H9 (cell line): ENCODE measurements around the gene PPP1R14B. TPM values are rescaled to one million over a fixed set of nuclear protein-coding genes. Genes with fewer than 3 reads are reported as not detected.

ENCODE experiments used
- DNase-seq: peaks from one replicate; pipeline ENCODE4 v3.0.0-alpha.2; 2017
- H2AFZ ChIP-seq: one replicate; pipeline ENCODE4 v1.6.1; 2013; ENCODE audit warnings: mild to moderate bottlenecking, low read length, control low read depth, moderate library complexity
- H2AK5ac ChIP-seq: 2 replicates; pipeline ENCODE4 v1.6.1; 2013; ENCODE audit warnings: low read length, control low read depth, mixed read lengths; ENCODE audit not compliant: insufficient read length
- H2BK120ac ChIP-seq: one replicate; pipeline ENCODE4 v1.6.1; 2013; ENCODE audit warnings: low read depth, mild to moderate bottlenecking, low read length, control low read depth, inconsistent platforms; ENCODE audit not compliant: poor library complexity, severe bottlenecking
- H2BK12ac ChIP-seq: 2 replicates; pipeline ENCODE4 v1.6.1; 2013; ENCODE audit warnings: low read length, control low read depth, mixed read lengths, low read depth; ENCODE audit not compliant: insufficient read length
- H2BK15ac ChIP-seq: 2 replicates; pipeline ENCODE4 v1.6.1; 2013; ENCODE audit warnings: low read depth, low read length, control low read depth
- H2BK20ac ChIP-seq: one replicate; pipeline ENCODE4 v1.6.1; 2013; ENCODE audit warnings: low read depth, mild to moderate bottlenecking, low read length, control low read depth, inconsistent platforms; ENCODE audit not compliant: poor library complexity, severe bottlenecking
- H2BK5ac ChIP-seq: 2 replicates; pipeline ENCODE4 v1.6.1; 2013; ENCODE audit warnings: low read length, control low read depth, mixed read lengths; ENCODE audit not compliant: insufficient read length
- H3K14ac ChIP-seq: 2 replicates; pipeline ENCODE4 v1.6.1; 2013; ENCODE audit warnings: low read length, control low read depth; ENCODE audit not compliant: insufficient read depth
- H3K18ac ChIP-seq: 2 replicates; pipeline ENCODE4 v1.6.1; 2013; ENCODE audit warnings: low read depth, mild to moderate bottlenecking, mixed read lengths, low read length, control low read depth; ENCODE audit not compliant: insufficient read length
- H3K23ac ChIP-seq: 2 replicates; pipeline ENCODE4 v1.6.1; 2013; ENCODE audit warnings: low read length, control low read depth, mixed read lengths, low read depth; ENCODE audit not compliant: insufficient read length
- H3K23me2 ChIP-seq: 2 replicates; pipeline ENCODE4 v1.6.1; 2013; ENCODE audit warnings: low read depth, mild to moderate bottlenecking, mixed read lengths, low read length, control low read depth; ENCODE audit not compliant: insufficient read length, poor library complexity, severe bottlenecking
- H3K27ac ChIP-seq: 2 replicates; pipeline ENCODE4 v1.5.1; 2013; ENCODE audit warnings: low read length, control low read depth, mixed read lengths, low read depth; ENCODE audit not compliant: insufficient read length
- H3K27me3 ChIP-seq: 2 replicates; pipeline ENCODE4 v1.6.1; 2013; ENCODE audit warnings: low read length, control low read depth, inconsistent platforms; ENCODE audit not compliant: insufficient read depth
- H3K4ac ChIP-seq: 2 replicates; pipeline ENCODE4 v1.6.1; 2013; ENCODE audit warnings: low read depth, mild to moderate bottlenecking, control low read depth, inconsistent platforms, low read length, moderate library complexity
- H3K4me1 ChIP-seq: 2 replicates; pipeline ENCODE4 v1.6.1; 2013; ENCODE audit warnings: low read length, control low read depth, inconsistent platforms; ENCODE audit not compliant: insufficient read depth
- H3K4me2 ChIP-seq: 2 replicates; pipeline ENCODE4 v1.6.1; 2013; ENCODE audit warnings: low read length, control low read depth, mixed read lengths; ENCODE audit not compliant: insufficient read length, insufficient read depth
- H3K56ac ChIP-seq: 2 replicates; pipeline ENCODE4 v1.6.1; 2013; ENCODE audit warnings: low read depth, mild to moderate bottlenecking, mixed read lengths, low read length, control low read depth; ENCODE audit not compliant: insufficient read length
- H3K79me1 ChIP-seq: 2 replicates; pipeline ENCODE4 v1.6.1; 2013; ENCODE audit warnings: low read depth, mild to moderate bottlenecking, moderate library complexity, low read length, control low read depth, inconsistent platforms; ENCODE audit not compliant: insufficient read depth, poor library complexity, severe bottlenecking
- H3K79me2 ChIP-seq: 2 replicates; pipeline ENCODE4 v1.6.1; 2013; ENCODE audit warnings: low read length, control low read depth, inconsistent platforms; ENCODE audit not compliant: insufficient read depth
- H3K9ac ChIP-seq: 2 replicates; pipeline ENCODE4 v1.6.1; 2013; ENCODE audit warnings: low read length, control low read depth, mixed read lengths; ENCODE audit not compliant: insufficient read length; ENCODE audit errors: extremely low read depth
- H3K9me3 ChIP-seq: one replicate; pipeline ENCODE4 v1.6.1; 2013; ENCODE audit warnings: low read depth, low read length, inconsistent platforms; ENCODE audit not compliant: control insufficient read depth
- H3T11ph ChIP-seq: one replicate; pipeline ENCODE4 v1.6.1; 2013; ENCODE audit warnings: mild to moderate bottlenecking, low read length, control low read depth, inconsistent platforms
- H4K20me1 ChIP-seq: one replicate; pipeline ENCODE4 v1.6.1; 2013; ENCODE audit not compliant: control insufficient read depth, insufficient read length, insufficient read depth
- H4K5ac ChIP-seq: 2 replicates; pipeline ENCODE4 v1.6.1; 2013; ENCODE audit warnings: low read depth, mild to moderate bottlenecking, mixed read lengths, low read length, control low read depth; ENCODE audit not compliant: insufficient read length
- H4K8ac ChIP-seq: replicated peaks from 2 replicates; pipeline ENCODE4 v1.6.1; 2013; ENCODE audit warnings: low read length, control low read depth, mixed read lengths, low read depth; ENCODE audit not compliant: insufficient read length
- H4K91ac ChIP-seq: 2 replicates; pipeline ENCODE4 v1.6.1; 2013; ENCODE audit warnings: low read depth, mild to moderate bottlenecking, moderate library complexity, mixed read lengths, low read length, control low read depth; ENCODE audit not compliant: insufficient read length
- H3K27ac Mint-ChIP-seq, 3 experiments: 2 replicates in 2 of 3; 3 replicates in 1 of 3; pipeline ENCODE4 v1.8.0; 2020 to 2021; ENCODE audit warnings: mixed read lengths in 3 of 3, mild to moderate bottlenecking in 1 of 3, moderate library complexity in 1 of 3
- H3K27me3 Mint-ChIP-seq: 2 replicates; pipeline ENCODE4 v1.8.0; 2021; ENCODE audit warnings: low read depth, mild to moderate bottlenecking, moderate library complexity, mixed read lengths
- H3K36me3 Mint-ChIP-seq, 3 experiments: 2 replicates in 2 of 3; 3 replicates in 1 of 3; pipeline ENCODE4 v1.8.0; 2020 to 2021; ENCODE audit warnings: low read depth in 3 of 3, mixed read lengths in 3 of 3; ENCODE audit not compliant: insufficient read depth in 1 of 3
- H3K4me1 Mint-ChIP-seq, 2 experiments: 2 replicates each; pipeline ENCODE4 v1.8.0; 2020; ENCODE audit warnings: mixed read lengths in 2 of 2
- H3K4me3 Mint-ChIP-seq, 2 experiments: 2 replicates in 1 of 2; 3 replicates in 1 of 2; pipeline ENCODE4 v1.8.0; 2020 to 2021; ENCODE audit warnings: mild to moderate bottlenecking in 2 of 2, mixed read lengths in 2 of 2, moderate library complexity in 1 of 2
- H3K9me3 Mint-ChIP-seq, 2 experiments: 2 replicates in 1 of 2; 3 replicates in 1 of 2; pipeline ENCODE4 v1.8.0; 2020; ENCODE audit warnings: mild to moderate bottlenecking in 2 of 2, mixed read lengths in 2 of 2, moderate library complexity in 1 of 2
- WGBS: extraction: QIAGEN DNeasy Blood & Tissue Kit; methylation state at CpG from one replicate; pipeline ENCODE4 v1.1.7; 2013; ENCODE audit warnings: missing lambda C conversion rate, low lambda C conversion rate, mixed read lengths; ENCODE audit not compliant: insufficient read length; ENCODE audit errors: extremely low coverage; 5-methylcytosine and 5-hydroxymethylcytosine counted together
- total RNA-seq: library from RNA; stranded (reverse); gene quantifications from 2 replicates; pipeline ENCODE4 v1.2.1, GENCODE V29; 2021
- TF ChIP-seq, protein P1 (sequence below): fragments of 200-600 bp; sonication (generic); conservative IDR thresholded peaks from 3 replicates; pipeline ENCODE4 v1.8.0; 2021; ENCODE audit warnings: antibody characterized with exemption, mild to moderate bottlenecking

The PPP1R14B gene
- total RNA-seq, 1 experiment from 2014 or later = 358 TPM

GRCh38 chr11:64259533-64260067 is 12.9 kb upstream of the PPP1R14B start:
- TF ChIP-seq, protein P1, sequence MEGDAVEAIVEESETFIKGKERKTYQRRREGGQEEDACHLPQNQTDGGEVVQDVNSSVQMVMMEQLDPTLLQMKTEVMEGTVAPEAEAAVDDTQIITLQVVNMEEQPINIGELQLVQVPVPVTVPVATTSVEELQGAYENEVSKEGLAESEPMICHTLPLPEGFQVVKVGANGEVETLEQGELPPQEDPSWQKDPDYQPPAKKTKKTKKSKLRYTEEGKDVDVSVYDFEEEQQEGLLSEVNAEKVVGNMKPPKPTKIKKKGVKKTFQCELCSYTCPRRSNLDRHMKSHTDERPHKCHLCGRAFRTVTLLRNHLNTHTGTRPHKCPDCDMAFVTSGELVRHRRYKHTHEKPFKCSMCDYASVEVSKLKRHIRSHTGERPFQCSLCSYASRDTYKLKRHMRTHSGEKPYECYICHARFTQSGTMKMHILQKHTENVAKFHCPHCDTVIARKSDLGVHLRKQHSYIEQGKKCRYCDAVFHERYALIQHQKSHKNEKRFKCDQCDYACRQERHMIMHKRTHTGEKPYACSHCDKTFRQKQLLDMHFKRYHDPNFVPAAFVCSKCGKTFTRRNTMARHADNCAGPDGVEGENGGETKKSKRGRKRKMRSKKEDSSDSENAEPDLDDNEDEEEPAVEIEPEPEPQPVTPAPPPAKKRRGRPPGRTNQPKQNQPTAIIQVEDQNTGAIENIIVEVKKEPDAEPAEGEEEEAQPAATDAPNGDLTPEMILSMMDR = no peak
- Mint-ChIP-seq H3K4me3 (no peak overlapping the region), H3K27ac (no peak overlapping the region), H3K9me3 (no peaks in the 10 kb centered on the region), H3K36me3 (peaks cover 49 to 88% (median 74%) of the 10 kb centered on the region in 3 experiments), H3K27me3 (no peaks in the 10 kb centered on the region), H3K4me1 (peaks cover 0 to 8% of the 10 kb centered on the region in 2 experiments; a peak in 3 of 4 replicates)
- no peaks in the 10 kb centered on the region for H3K27me3 ChIP-seq
- H3K23me2 ChIP-seq = no peaks in the 10 kb centered on the region
- H3K23ac ChIP-seq = no peak overlapping the region
- no peak overlapping the region for H3K18ac ChIP-seq
- no peak overlapping the region for H3K27ac ChIP-seq
- no peak overlapping the region for H3K9ac ChIP-seq
- no peaks in the 10 kb centered on the region for H3K4me1 ChIP-seq
- no peaks in the 10 kb centered on the region for H3K9me3 ChIP-seq
- H2BK12ac ChIP-seq = no peak overlapping the region
- WGBS = no CpG with 5 or more reads among the region's 4 CpGs
- H2BK5ac ChIP-seq = no peak overlapping the region
- H3K4me2 ChIP-seq = no peak overlapping the region
- H4K20me1 ChIP-seq = no peaks in the 10 kb centered on the region
- no peak overlapping the region for H2BK20ac ChIP-seq
- H3K56ac ChIP-seq = no peak overlapping the region
- no peak overlapping the region for H2BK120ac ChIP-seq
- H3K4ac ChIP-seq = no peak overlapping the region
- no peak overlapping the region for H2AK5ac ChIP-seq
- H2AFZ ChIP-seq = no peak overlapping the region
- H4K5ac ChIP-seq = no peak overlapping the region
- DNase-seq = no peak
- no peak overlapping the region for H3T11ph ChIP-seq
- H4K91ac ChIP-seq = no peak overlapping the region
- H3K79me1 ChIP-seq = no peaks in the 10 kb centered on the region
- H3K14ac ChIP-seq = no peak overlapping the region
- no peaks in the 10 kb centered on the region for H3K79me2 ChIP-seq
- H4K8ac ChIP-seq = no peak overlapping the region
- H2BK15ac ChIP-seq = no peak overlapping the region
